Testis (tissue), 3 donors: ENCODE measurements around the gene DBF4B. TPM values are rescaled to one million over a fixed set of nuclear protein-coding genes. Genes with fewer than 3 reads are reported as not detected.

Experiments used
- DNase-seq: peaks from one replicate; pipeline ENCODE4 v3.0.0-alpha.2; 2019
- H3K27ac ChIP-seq, 2 donors: fragments of 200-600 bp; sonication (generic); one replicate each; pipeline ENCODE4 v1.5.1; 2019
- H3K27me3 ChIP-seq: fragments of 200-600 bp; sonication (generic); one replicate; pipeline ENCODE4 v1.5.1; 2019
- H3K36me3 ChIP-seq: fragments of 200-600 bp; sonication (generic); one replicate; pipeline ENCODE4 v1.5.1; 2017; ENCODE audit warnings: low read depth; ENCODE audit errors: missing control alignments
- H3K4me1 ChIP-seq: fragments of 200-600 bp; sonication (generic); one replicate; pipeline ENCODE4 v1.5.1; 2019
- H3K4me3 ChIP-seq, 2 donors: fragments of 200-600 bp; sonication (generic); one replicate each; pipeline ENCODE4 v1.5.1; 2017 to 2019
- H3K9me3 ChIP-seq: fragments of 200-600 bp; sonication (generic); one replicate; pipeline ENCODE4 v1.5.1; 2017
- POLR2A ChIP-seq: fragments of 450-650 bp; IDR thresholded peaks from one replicate; pipeline ENCODE4 v1.6.1; 2017; ENCODE audit warnings: antibody characterized with exemption, mild to moderate bottlenecking, moderate library complexity
- WGBS, 2 donors: methylation state at CpG; one replicate each; pipeline ENCODE4 v1.1.5; 2018; 5-methylcytosine and 5-hydroxymethylcytosine counted together
- intact Hi-C: fragments of 100-400 bp; cut with DNase I; formaldehyde crosslinking; loops from one replicate; pipeline ENCODE4 v1.15.1; 2023; ENCODE audit warnings: low total_unique reads
- polyA plus RNA-seq: library from polyadenylated mRNA; stranded (reverse); fragments of 350-450 nt; fragmentation: Illumina TruSeq; extraction: RNeasy Lipid Tissue Mini Kit (QIAGEN cat#74804); gene quantifications from one replicate; pipeline ENCODE4 v1.2.3, GENCODE V29; 2014; ENCODE audit warnings: low read depth, low replicate concordance; ENCODE audit not compliant: insufficient read depth
- total RNA-seq, 2 donors: library from RNA; depleted of rRNA; stranded (reverse); fragments of >200 nt; gene quantifications; one replicate each; pipeline ENCODE4 v1.2.3, GENCODE V29; 2016
- TF ChIP-seq, protein P1 (sequence below), 3 experiments: fragments of 450-650 bp in 2 of 3; fragments of 200-600 bp in 1 of 3; sonication (generic) in 1 of 3; IDR thresholded peaks; one replicate each; pipeline ENCODE4 v1.5.1; 2016 to 2019; ENCODE audit warnings: antibody characterized with exemption in 3 of 3, mild to moderate bottlenecking in 2 of 3, moderate library complexity in 1 of 3

Gene DBF4B
- total and polyA plus RNA-seq, 3 donors from 2014 or later, result 47.3 to 55.1 (median 50.2) TPM

GRCh38 chr17:44793885-44794842 is 85.7 kb downstream of the DBF4B start:
- Histone ChIP-seq H3K27ac (peak overlapping the region in 1 of 2 donors; percentile 10), H3K36me3 (no peaks in the 10 kb centered on the region), H3K4me1 (no peaks in the 10 kb centered on the region), H3K9me3 (no peaks in the 10 kb centered on the region), H3K27me3 (no peaks in the 10 kb centered on the region), H3K4me3 (no peak overlapping the region)
- intact Hi-C loops, result no loop called here
- 58 to 70% methylated on average over 18 of the region's 18 CpGs for WGBS, 2 donors
- TF ChIP-seq, protein P1, sequence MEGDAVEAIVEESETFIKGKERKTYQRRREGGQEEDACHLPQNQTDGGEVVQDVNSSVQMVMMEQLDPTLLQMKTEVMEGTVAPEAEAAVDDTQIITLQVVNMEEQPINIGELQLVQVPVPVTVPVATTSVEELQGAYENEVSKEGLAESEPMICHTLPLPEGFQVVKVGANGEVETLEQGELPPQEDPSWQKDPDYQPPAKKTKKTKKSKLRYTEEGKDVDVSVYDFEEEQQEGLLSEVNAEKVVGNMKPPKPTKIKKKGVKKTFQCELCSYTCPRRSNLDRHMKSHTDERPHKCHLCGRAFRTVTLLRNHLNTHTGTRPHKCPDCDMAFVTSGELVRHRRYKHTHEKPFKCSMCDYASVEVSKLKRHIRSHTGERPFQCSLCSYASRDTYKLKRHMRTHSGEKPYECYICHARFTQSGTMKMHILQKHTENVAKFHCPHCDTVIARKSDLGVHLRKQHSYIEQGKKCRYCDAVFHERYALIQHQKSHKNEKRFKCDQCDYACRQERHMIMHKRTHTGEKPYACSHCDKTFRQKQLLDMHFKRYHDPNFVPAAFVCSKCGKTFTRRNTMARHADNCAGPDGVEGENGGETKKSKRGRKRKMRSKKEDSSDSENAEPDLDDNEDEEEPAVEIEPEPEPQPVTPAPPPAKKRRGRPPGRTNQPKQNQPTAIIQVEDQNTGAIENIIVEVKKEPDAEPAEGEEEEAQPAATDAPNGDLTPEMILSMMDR (IDR thresholded peaks at IDR 0.05), result no peak
- TF ChIP-seq POLR2A, result no peak
- peak; percentile 13 for DNase-seq

- Histone ChIP-seq H3K27me3 (no peaks in the 10 kb centered on the region), H3K4me1 (no peaks in the 10 kb centered on the region), H3K9me3 (no peaks in the 10 kb centered on the region), H3K27ac (peak overlapping the region in 1 of 2 donors; percentile 10), H3K36me3 (no peaks in the 10 kb centered on the region), H3K4me3 (no peak overlapping the region)
- DNase-seq, result no peak
- TF ChIP-seq, protein P1 (IDR thresholded peaks at IDR 0.05), result no peak
- TF ChIP-seq POLR2A, result no peak
- intact Hi-C loops, result no loop called here
- 62% methylated on average over 10 of the region's 10 CpGs for WGBS, 2 donors
These were observed 86.5 kb downstream of the DBF4B start for GRCh38 chr17:44794851-44795413.

GRCh38 chr17:44795421-44795820 is 87.0 kb downstream of the DBF4B start:
- intact Hi-C loops, result no loop called here
- Histone ChIP-seq H3K27ac (no peak overlapping the region), H3K4me3 (no peak overlapping the region), H3K9me3 (no peaks in the 10 kb centered on the region), H3K36me3 (no peaks in the 10 kb centered on the region), H3K4me1 (no peaks in the 10 kb centered on the region), H3K27me3 (no peaks in the 10 kb centered on the region)
- 83 to 85% methylated on average over 9 of the region's 9 CpGs for WGBS, 2 donors
- TF ChIP-seq, protein P1 (IDR thresholded peaks at IDR 0.05), result no peak
- no peak for TF ChIP-seq POLR2A
- no peak for DNase-seq

DNA sequence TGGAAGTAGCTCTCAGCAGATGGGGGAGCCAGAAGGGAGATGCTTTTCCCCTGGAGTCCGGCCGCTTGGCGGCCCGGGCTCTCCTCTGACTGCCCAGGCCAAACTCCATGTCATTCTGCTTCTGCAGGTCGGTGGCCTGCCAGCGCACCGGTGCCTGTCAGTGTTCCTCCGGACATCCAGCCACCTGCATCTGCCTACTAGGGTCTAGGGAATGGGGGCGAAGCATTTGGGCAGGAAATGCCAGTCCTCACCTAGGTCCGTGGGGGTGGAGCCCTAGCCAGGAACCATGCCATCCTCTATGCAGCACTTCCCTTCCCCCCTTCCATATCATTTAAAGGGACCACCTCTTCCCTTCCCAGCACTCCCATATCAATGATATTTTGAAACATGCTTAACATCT is 87.5 kb downstream of the DBF4B start:
- intact Hi-C loops, result no loop called here
- no peak for DNase-seq
- no peaks in the 10 kb centered on the region for H3K27me3 ChIP-seq
- H3K4me1 ChIP-seq, result no peaks in the 10 kb centered on the region
- TF ChIP-seq, protein P1 (IDR thresholded peaks at IDR 0.05), result no peak
- TF ChIP-seq POLR2A, result no peak
- H3K4me3 ChIP-seq, result no peak overlapping the region
- 75 to 89% methylated on average over 3 to 10 of the region's 10 CpGs for WGBS, 2 donors
- no peaks in the 10 kb centered on the region for H3K36me3 ChIP-seq
- H3K27ac ChIP-seq, result no peak overlapping the region
- H3K9me3 ChIP-seq, result no peaks in the 10 kb centered on the region
